Neuronal stem cell (in vitro differentiated cells): ENCODE results near the gene SYDE1.

Experiments
- DNase-seq: peaks from one replicate; pipeline ENCODE4 v3.0.0-alpha.2; 2013; ENCODE audit warnings: low spot score
- H2AFZ ChIP-seq: one replicate; pipeline ENCODE4 v1.6.1; 2013; ENCODE audit warnings: mild to moderate bottlenecking, low read length, inconsistent platforms
- H2AK5ac ChIP-seq: 2 replicates; pipeline ENCODE4 v1.6.1; 2013; ENCODE audit warnings: low read depth, mild to moderate bottlenecking, inconsistent platforms, low read length, moderate library complexity, mixed read lengths
- H2BK120ac ChIP-seq: 2 replicates; pipeline ENCODE4 v1.6.1; 2013; ENCODE audit warnings: low read depth, mild to moderate bottlenecking, inconsistent platforms, low read length, moderate library complexity, mixed read lengths
- H2BK12ac ChIP-seq: one replicate; pipeline ENCODE4 v1.6.1; 2013; ENCODE audit warnings: low read length, inconsistent platforms
- H2BK15ac ChIP-seq: 2 replicates; pipeline ENCODE4 v1.6.1; 2013; ENCODE audit warnings: mild to moderate bottlenecking, low read length, inconsistent platforms, mixed read lengths
- H2BK5ac ChIP-seq: one replicate; pipeline ENCODE4 v1.6.1; 2013; ENCODE audit warnings: inconsistent platforms, mild to moderate bottlenecking, low read length, moderate library complexity
- H3K14ac ChIP-seq: one replicate; pipeline ENCODE4 v1.6.1; 2013; ENCODE audit warnings: low read length, inconsistent platforms
- H3K18ac ChIP-seq: 2 replicates; pipeline ENCODE4 v1.6.1; 2013; ENCODE audit warnings: low read length, inconsistent platforms
- H3K23ac ChIP-seq: 2 replicates; pipeline ENCODE4 v1.6.1; 2013; ENCODE audit warnings: low read depth, mild to moderate bottlenecking, mixed read lengths, low read length, inconsistent platforms; ENCODE audit not compliant: poor library complexity
- H3K27ac ChIP-seq: replicated peaks from 3 replicates; pipeline ENCODE4 v1.5.1; 2013; ENCODE audit warnings: low read length, inconsistent platforms
- H3K27me3 ChIP-seq, 3 experiments: 2 replicates each; pipeline ENCODE4 v1.6.1; 2013; ENCODE audit warnings: low read length in 3 of 3, mild to moderate bottlenecking in 2 of 3, inconsistent platforms in 1 of 3, low read depth in 1 of 3, mixed read lengths in 1 of 3, moderate library complexity in 1 of 3; ENCODE audit not compliant: control insufficient read depth in 3 of 3, insufficient read depth in 3 of 3
- H3K36me3 ChIP-seq, 2 donors: replicated peaks in 1 of 2; 2 replicates each; pipeline ENCODE4 v1.6.1; 2013; ENCODE audit warnings: low read length in 2 of 2; ENCODE audit not compliant: control insufficient read depth in 2 of 2, insufficient read depth in 2 of 2
- H3K4ac ChIP-seq: 2 replicates; pipeline ENCODE4 v1.6.1; 2013; ENCODE audit warnings: inconsistent platforms, mild to moderate bottlenecking, low read length, moderate library complexity
- H3K4me1 ChIP-seq, 2 donors: 1 replicate in 1 of 2; 2 replicates in 1 of 2; pipeline ENCODE4 v1.6.1; 2013; ENCODE audit warnings: low read length in 2 of 2, low read depth in 1 of 2; ENCODE audit not compliant: control insufficient read depth in 2 of 2, insufficient read depth in 1 of 2
- H3K4me2 ChIP-seq: one replicate; pipeline ENCODE4 v1.6.1; 2013; ENCODE audit warnings: mild to moderate bottlenecking, low read length, inconsistent platforms; ENCODE audit not compliant: insufficient read depth, poor library complexity, severe bottlenecking
- H3K4me3 ChIP-seq, 2 donors: 2 replicates each; pipeline ENCODE4 v1.5.1; 2013; ENCODE audit warnings: low read length in 2 of 2, mild to moderate bottlenecking in 2 of 2, inconsistent platforms in 1 of 2, moderate library complexity in 1 of 2
- H3K79me1 ChIP-seq: one replicate; pipeline ENCODE4 v1.6.1; 2013; ENCODE audit warnings: low read depth, mild to moderate bottlenecking, inconsistent platforms, low read length, moderate library complexity
- H3K9ac ChIP-seq: one replicate; pipeline ENCODE4 v1.6.1; 2013; ENCODE audit warnings: mild to moderate bottlenecking, low read depth, low read length, inconsistent platforms; ENCODE audit not compliant: poor library complexity
- H3K9me3 ChIP-seq, 2 donors: replicated peaks in 1 of 2; 2 replicates each; pipeline versions ENCODE3 to v1.6.1; 2013; ENCODE audit warnings: low read length in 2 of 2, mild to moderate bottlenecking in 2 of 2, inconsistent platforms in 1 of 2, low read depth in 1 of 2, mixed read lengths in 1 of 2, moderate library complexity in 1 of 2; ENCODE audit not compliant: control insufficient read depth in 2 of 2, insufficient read depth in 1 of 2
- H4K8ac ChIP-seq: one replicate; pipeline ENCODE4 v1.6.1; 2013; ENCODE audit warnings: low read depth, mild to moderate bottlenecking, inconsistent platforms, low read length, moderate library complexity
- H4K91ac ChIP-seq: one replicate; pipeline ENCODE4 v1.6.1; 2013; ENCODE audit warnings: low read length, low read depth, mild to moderate bottlenecking, inconsistent platforms; ENCODE audit not compliant: poor library complexity
- WGBS, 2 donors: extraction: QIAGEN DNeasy Blood & Tissue Kit; methylation state at CpG; one replicate each; pipeline ENCODE4 v1.1.7; 2013; ENCODE audit warnings: missing lambda C conversion rate in 2 of 2, mixed read lengths in 1 of 2; ENCODE audit not compliant: insufficient read length in 2 of 2, insufficient replicate concordance in 1 of 2; ENCODE audit errors: extremely low coverage in 2 of 2; 5-methylcytosine and 5-hydroxymethylcytosine counted together

The SYDE1 gene

GRCh38 chr19:15126131-15126910 is 19.1 kb downstream of the SYDE1 start:
- Histone ChIP-seq H3K18ac (no peak overlapping the region), H3K14ac (no peak overlapping the region), H3K27ac (no peak overlapping the region), H2BK12ac (no peak overlapping the region), H3K4me1 (peaks cover 3 to 7% of the 10 kb centered on the region in 2 donors), H2BK120ac (no peak overlapping the region), H3K4me3 (peak overlapping the region in 1 of 2 donors; percentile 71), H3K36me3 (peaks cover 14 to 17% of the 10 kb centered on the region in 2 donors), H3K27me3 (peaks cover 0 to 6% (median 0%) of the 10 kb centered on the region in 3 experiments), H3K23ac (no peak overlapping the region), H2BK15ac (no peak overlapping the region), H2AFZ (peak overlapping the region; percentile 58), H2AK5ac (no peak overlapping the region), H4K91ac (no peak overlapping the region), H3K79me1 (peaks cover 12% of the 10 kb centered on the region), H3K9ac (no peak overlapping the region), H3K4me2 (peak overlapping the region; percentile 37), H3K4ac (no peak overlapping the region), H2BK5ac (no peak overlapping the region), H4K8ac (no peak overlapping the region), H3K9me3 (no peaks in the 10 kb centered on the region)
- WGBS, 2 donors: no CpG with 5 or more reads among the region's 2 CpGs
- no peak for DNase-seq

GRCh38 chr19:15128162-15128770 is 21.1 kb downstream of the SYDE1 start:
- Histone ChIP-seq H4K91ac (no peak overlapping the region), H2AK5ac (no peak overlapping the region), H2BK120ac (no peak overlapping the region), H3K23ac (no peak overlapping the region), H3K18ac (no peak overlapping the region), H3K14ac (no peak overlapping the region), H2BK12ac (no peak overlapping the region), H3K4me2 (no peak overlapping the region), H2AFZ (no peak overlapping the region), H3K9ac (no peak overlapping the region), H2BK15ac (no peak overlapping the region), H2BK5ac (no peak overlapping the region), H3K27ac (no peak overlapping the region), H4K8ac (no peak overlapping the region), H3K4ac (no peak overlapping the region), H3K79me1 (peaks cover 9% of the 10 kb centered on the region), H3K4me1 (peaks cover 3 to 7% of the 10 kb centered on the region in 2 donors), H3K27me3 (peaks cover 0 to 6% (median 0%) of the 10 kb centered on the region in 3 experiments), H3K4me3 (no peak overlapping the region), H3K36me3 (peaks cover 2% of the 10 kb centered on the region in 2 donors), H3K9me3 (no peaks in the 10 kb centered on the region)
- DNase-seq: no peak
- no CpG with 5 or more reads among the region's 6 CpGs for WGBS, 2 donors

GRCh38 chr19:15129856-15130585 is 22.8 kb downstream of the SYDE1 start:
- Histone ChIP-seq H2BK15ac (no peak overlapping the region), H3K23ac (no peak overlapping the region), H3K79me1 (no peaks in the 10 kb centered on the region), H2BK120ac (no peak overlapping the region), H2BK5ac (no peak overlapping the region), H3K4me1 (no peaks in the 10 kb centered on the region), H2BK12ac (no peak overlapping the region), H4K8ac (no peak overlapping the region), H3K4me2 (no peak overlapping the region), H3K18ac (no peak overlapping the region), H3K27me3 (peaks cover 0 to 6% (median 0%) of the 10 kb centered on the region in 3 experiments), H3K9me3 (no peaks in the 10 kb centered on the region), H2AK5ac (no peak overlapping the region), H2AFZ (no peak overlapping the region), H4K91ac (no peak overlapping the region), H3K36me3 (no peaks in the 10 kb centered on the region), H3K27ac (no peak overlapping the region), H3K4ac (no peak overlapping the region), H3K9ac (no peak overlapping the region), H3K14ac (no peak overlapping the region), H3K4me3 (no peak overlapping the region)
- no CpG with 5 or more reads among the region's 16 CpGs for WGBS, 2 donors
- no peak for DNase-seq
